Choroid plexus epithelial cell (primary cell): Measurements from ENCODE around the gene BTBD6.
A peak's percentile ranks its signal among the peaks of the same experiment; 100 is the strongest.
"Not testable (repeated sequence)": the region's sequence is repeated elsewhere in the genome, so short reads cannot be mapped to it uniquely, and the experiment has no call there.

Experiments
- DNase-seq: peaks from one replicate; pipeline ENCODE4 v3.0.0-alpha.2; 2010; ENCODE audit warnings: low read depth
- H3K4me3 ChIP-seq: 2 replicates; pipeline ENCODE4 v1.5.1; 2011; ENCODE audit warnings: low read depth, mild to moderate bottlenecking, control low read depth, low read length, moderate library complexity
- CTCF ChIP-seq: conservative IDR thresholded peaks from 2 replicates; pipeline ENCODE4 v1.5.1; 2011; ENCODE audit warnings: low read depth, mild to moderate bottlenecking, control low read depth, inconsistent platforms, low read length, moderate library complexity

Gene BTBD6

GRCh38 chr14:105273062-105273461 lies 24.7 kb downstream of the BTBD6 start:
- DNase-seq, result no peak
- no peak for TF ChIP-seq CTCF
- no peak overlapping the region for H3K4me3 ChIP-seq

- no peak for TF ChIP-seq CTCF
- H3K4me3 ChIP-seq, result no peak overlapping the region
- no peak for DNase-seq
Observed at GRCh38 chr14:105274637-105275036, 26.3 kb downstream of the BTBD6 start.

- TF ChIP-seq CTCF, result no peak
- DNase-seq, result peak; percentile 81
- no peak overlapping the region for H3K4me3 ChIP-seq
Observed at GRCh38 chr14:105275267-105275946, 27.1 kb downstream of the BTBD6 start.

- not testable (repeated sequence) for DNase-seq, H3K4me3 ChIP-seq
Observed at GRCh38 chr14:105277448-105277847, 29.1 kb downstream of the BTBD6 start.

GRCh38 chr14:105279642-105280361 lies 31.5 kb downstream of the BTBD6 start:
- no peak for TF ChIP-seq CTCF
- no peak for DNase-seq
- no peak overlapping the region for H3K4me3 ChIP-seq

- no peak for DNase-seq
- no peak for TF ChIP-seq CTCF
- no peak overlapping the region for H3K4me3 ChIP-seq
Observed at GRCh38 chr14:105280525-105280924, 32.2 kb downstream of the BTBD6 start.

- DNase-seq, result peak; percentile 88
- TF ChIP-seq CTCF, result peak; percentile 90
- H3K4me3 ChIP-seq, result no peak overlapping the region
Observed at GRCh38 chr14:105281371-105282097, 33.2 kb downstream of the BTBD6 start.
